Mesodermal cell (in vitro differentiated cells): Measurements from ENCODE around the gene WFIKKN1. TPM values are rescaled to one million over a fixed set of nuclear protein-coding genes. Genes with fewer than 3 reads are reported as not detected.
A peak's percentile ranks its signal among the peaks of the same experiment; 100 is the strongest.

Experiments
- H3K27ac ChIP-seq: 2 replicates; pipeline ENCODE4 v1.7.0; 2013; ENCODE audit warnings: mild to moderate bottlenecking, low read depth, low read length, moderate library complexity; ENCODE audit not compliant: severe bottlenecking
- H3K36me3 ChIP-seq: 2 replicates; pipeline ENCODE4 v1.7.1; 2013; ENCODE audit warnings: mild to moderate bottlenecking, low read length, moderate library complexity; ENCODE audit not compliant: control insufficient read depth, insufficient read depth
- H3K4me1 ChIP-seq: one replicate; pipeline ENCODE4 v1.7.1; 2013; ENCODE audit warnings: mild to moderate bottlenecking, low read length; ENCODE audit not compliant: insufficient read depth, control insufficient read depth, poor library complexity, severe bottlenecking
- H3K4me3 ChIP-seq: 2 replicates; pipeline ENCODE4 v1.7.0; 2013; ENCODE audit warnings: low read length, control low read depth, mild to moderate bottlenecking; ENCODE audit not compliant: insufficient read depth, poor library complexity, severe bottlenecking; ENCODE audit errors: extremely low read depth
- H3K9me3 ChIP-seq: 2 replicates; pipeline ENCODE4 v1.7.1; 2013; ENCODE audit warnings: mild to moderate bottlenecking, low read length, moderate library complexity; ENCODE audit not compliant: control insufficient read depth
- WGBS, 2 experiments: methylation state at CpG; one replicate each; pipeline ENCODE4 v1.1.5; 2013; ENCODE audit warnings: missing lambda C conversion rate in 2 of 2; ENCODE audit not compliant: insufficient coverage in 2 of 2; 5-methylcytosine and 5-hydroxymethylcytosine counted together
- polyA plus RNA-seq, 2 experiments: library from polyadenylated mRNA; stranded (reverse); fragments of 50-300 nt; gene quantifications; one replicate each; pipeline ENCODE4 v1.2.3, GENCODE V29; 2013

WFIKKN1 gene, protein sequence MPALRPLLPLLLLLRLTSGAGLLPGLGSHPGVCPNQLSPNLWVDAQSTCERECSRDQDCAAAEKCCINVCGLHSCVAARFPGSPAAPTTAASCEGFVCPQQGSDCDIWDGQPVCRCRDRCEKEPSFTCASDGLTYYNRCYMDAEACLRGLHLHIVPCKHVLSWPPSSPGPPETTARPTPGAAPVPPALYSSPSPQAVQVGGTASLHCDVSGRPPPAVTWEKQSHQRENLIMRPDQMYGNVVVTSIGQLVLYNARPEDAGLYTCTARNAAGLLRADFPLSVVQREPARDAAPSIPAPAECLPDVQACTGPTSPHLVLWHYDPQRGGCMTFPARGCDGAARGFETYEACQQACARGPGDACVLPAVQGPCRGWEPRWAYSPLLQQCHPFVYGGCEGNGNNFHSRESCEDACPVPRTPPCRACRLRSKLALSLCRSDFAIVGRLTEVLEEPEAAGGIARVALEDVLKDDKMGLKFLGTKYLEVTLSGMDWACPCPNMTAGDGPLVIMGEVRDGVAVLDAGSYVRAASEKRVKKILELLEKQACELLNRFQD
- polyA plus RNA-seq (2013, experiment 1 of 2): 30.4 TPM
- polyA plus RNA-seq (2013, experiment 2 of 2): 30.3 TPM

- Histone ChIP-seq H3K9me3 (no peaks in the 10 kb centered on the region), H3K4me1 (peaks cover 43% of the 10 kb centered on the region), H3K4me3 (peak within 1 kb of the TSS; percentile 44), H3K36me3 (peaks cover 44% of the 10 kb centered on the region), H3K27ac (peak within 1 kb of the TSS; percentile 94)
- 9% methylated on average over 17 to 18 of the region's 23 CpGs for WGBS, 2 experiments
Measured at GRCh38 chr16:630815-631405, at the start of gene WFIKKN1. Gene WFIKKN1, plus strand, starts transcription at chr16:630985. Its CDS starts 269 bp downstream, at chr16:631254.

- 95 to 96% methylated on average over 2 to 12 of the region's 18 CpGs for WGBS, 2 experiments
Measured at GRCh38 chr16:582218-582613, 48.6 kb upstream of the WFIKKN1 start.

DNA sequence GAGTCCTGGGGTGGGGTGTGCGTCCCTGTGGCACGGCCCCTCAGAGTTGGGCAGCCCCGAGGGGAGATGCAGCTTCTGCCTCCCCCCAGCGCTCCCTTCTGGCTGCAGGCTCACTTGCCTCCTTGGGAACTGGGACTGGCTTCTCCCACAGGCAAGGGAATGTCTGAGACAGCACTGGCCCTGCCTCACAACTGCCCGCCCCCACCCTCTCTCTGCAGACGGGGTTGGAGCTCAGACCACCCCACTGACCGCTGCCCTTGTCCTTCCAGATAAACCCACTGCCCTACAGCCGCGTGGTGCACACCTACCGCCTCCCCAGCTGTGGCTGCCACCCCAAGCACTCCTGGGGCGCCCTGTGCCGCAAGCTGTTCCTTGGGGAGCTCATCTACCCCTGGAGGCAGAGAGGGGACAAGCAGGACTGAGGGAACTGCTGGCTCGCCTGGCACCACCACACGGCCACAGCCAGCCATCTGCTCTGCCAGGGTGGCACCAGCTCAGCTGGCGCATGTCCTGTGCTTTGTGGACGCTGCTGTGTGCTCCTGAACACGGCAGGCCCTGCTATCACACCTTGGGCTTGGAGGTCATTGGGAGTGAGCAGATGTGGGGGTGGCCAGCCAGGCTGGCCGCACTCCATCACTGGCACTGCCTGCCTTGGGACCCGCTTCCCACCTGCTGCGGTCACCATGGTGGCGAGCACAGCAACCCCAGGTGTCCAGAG lies 48.0 kb upstream of the WFIKKN1 start:
- H3K36me3 ChIP-seq: peaks cover 7% of the 10 kb centered on the region
- no peak overlapping the region for H3K4me3 ChIP-seq
- H3K27ac ChIP-seq: no peak overlapping the region
- H3K4me1 ChIP-seq: peaks cover 2% of the 10 kb centered on the region
- WGBS, 2 experiments: 86 to 90% methylated on average over 14 to 21 of the region's 21 CpGs
- H3K9me3 ChIP-seq: no peaks in the 10 kb centered on the region

More at GRCh38 chr16:582218-582613, 48.6 kb upstream of the WFIKKN1 start:
- no peak overlapping the region for H3K4me3 ChIP-seq
- H3K27ac ChIP-seq: no peak overlapping the region
- H3K36me3 ChIP-seq: peaks cover 7% of the 10 kb centered on the region
- H3K9me3 ChIP-seq: no peaks in the 10 kb centered on the region
- H3K4me1 ChIP-seq: no peaks in the 10 kb centered on the region

DNA sequence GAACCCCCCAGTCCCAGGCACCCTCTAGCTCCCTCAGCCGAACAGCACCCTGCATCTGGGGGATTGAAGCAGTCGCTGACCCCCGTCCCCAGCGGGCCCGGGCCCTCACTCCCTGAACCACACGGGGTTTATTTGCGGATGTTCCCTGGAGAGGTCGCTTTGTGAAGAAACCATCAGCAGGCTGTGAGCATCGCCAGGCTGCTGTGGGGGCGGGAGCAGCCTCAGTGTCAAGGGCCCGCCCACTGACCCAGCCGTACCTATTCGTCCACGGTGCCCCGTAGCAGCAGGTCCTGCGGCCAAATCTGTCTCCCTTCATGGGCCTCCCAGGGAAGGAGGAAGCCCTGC lies 47.3 kb upstream of the WFIKKN1 start:
- Histone ChIP-seq H3K4me3 (no peak overlapping the region), H3K4me1 (peaks cover 8% of the 10 kb centered on the region), H3K36me3 (peaks cover 7% of the 10 kb centered on the region), H3K9me3 (no peaks in the 10 kb centered on the region), H3K27ac (no peak overlapping the region)
- WGBS, 2 experiments: 32 to 33% methylated on average over 15 to 16 of the region's 16 CpGs

DNA sequence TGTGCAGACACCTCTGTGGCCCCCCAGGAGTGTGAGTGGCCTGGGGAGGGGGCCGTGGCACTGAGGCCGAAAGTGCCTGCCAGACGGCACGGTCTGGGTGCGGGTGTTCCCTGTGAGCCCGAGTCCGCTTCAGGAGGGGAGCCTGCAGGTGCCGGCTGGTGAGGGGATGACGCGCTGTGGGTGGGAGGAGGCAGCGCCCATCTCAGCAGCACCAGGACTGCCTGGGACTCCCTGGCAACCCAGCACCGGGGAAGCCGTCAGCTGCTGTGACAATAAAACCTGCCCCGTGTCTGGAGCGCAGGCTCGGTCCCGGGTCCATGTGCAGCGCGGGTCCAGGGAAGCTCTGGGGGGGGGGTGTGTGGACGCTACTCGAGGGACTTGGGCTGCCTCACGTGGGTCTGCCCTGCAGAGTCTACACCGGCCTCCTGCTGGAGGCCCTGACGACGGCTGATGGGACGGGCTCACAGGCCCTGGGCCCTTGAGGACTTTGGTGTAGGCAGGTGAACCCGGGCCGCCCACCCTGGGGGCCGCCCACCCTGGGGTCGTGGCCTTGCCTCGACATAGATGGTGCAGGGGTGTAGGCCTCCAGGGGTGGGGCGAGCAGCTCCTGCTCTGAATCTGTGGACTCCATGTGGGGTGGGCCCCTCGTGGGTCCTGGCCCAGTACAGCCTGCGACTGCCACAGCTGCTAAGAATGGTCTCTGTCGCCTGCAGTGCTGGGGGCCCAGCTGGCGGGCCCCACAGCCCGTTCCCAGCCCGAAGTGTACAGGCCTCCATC lies 46.8 kb upstream of the WFIKKN1 start:
- no peak overlapping the region for H3K27ac ChIP-seq
- peaks cover 7% of the 10 kb centered on the region for H3K36me3 ChIP-seq
- peaks cover 8% of the 10 kb centered on the region for H3K4me1 ChIP-seq
- 67 to 69% methylated on average over 22 to 27 of the region's 38 CpGs for WGBS, 2 experiments
- H3K4me3 ChIP-seq: no peak overlapping the region
- no peaks in the 10 kb centered on the region for H3K9me3 ChIP-seq

- H3K4me3 ChIP-seq: no peak overlapping the region
- no peaks in the 10 kb centered on the region for H3K9me3 ChIP-seq
- peaks cover 3% of the 10 kb centered on the region for H3K36me3 ChIP-seq
- peaks cover 8% of the 10 kb centered on the region for H3K4me1 ChIP-seq
- no peak overlapping the region for H3K27ac ChIP-seq
- WGBS, 2 experiments: 48 to 49% methylated on average over 9 to 10 of the region's 10 CpGs
Measured at GRCh38 chr16:585351-585750, 45.4 kb upstream of the WFIKKN1 start.

- H3K4me3 ChIP-seq: no peak overlapping the region
Measured at GRCh38 chr16:586047-586644, 44.6 kb upstream of the WFIKKN1 start.

GRCh38 chr16:586645-587590 lies 43.9 kb upstream of the WFIKKN1 start:
- Histone ChIP-seq H3K36me3 (no peaks in the 10 kb centered on the region), H3K4me3 (no peak overlapping the region), H3K4me1 (peaks cover 11% of the 10 kb centered on the region), H3K27ac (no peak overlapping the region), H3K9me3 (no peaks in the 10 kb centered on the region)
- WGBS, 2 experiments: 90 to 96% methylated on average over 10 to 14 of the region's 14 CpGs

More at GRCh38 chr16:586047-586644, 44.6 kb upstream of the WFIKKN1 start:
- Histone ChIP-seq H3K27ac (no peak overlapping the region), H3K9me3 (no peaks in the 10 kb centered on the region), H3K36me3 (no peaks in the 10 kb centered on the region), H3K4me1 (peaks cover 10% of the 10 kb centered on the region)
- 73% methylated on average over 15 to 16 of the region's 16 CpGs for WGBS, 2 experiments

DNA sequence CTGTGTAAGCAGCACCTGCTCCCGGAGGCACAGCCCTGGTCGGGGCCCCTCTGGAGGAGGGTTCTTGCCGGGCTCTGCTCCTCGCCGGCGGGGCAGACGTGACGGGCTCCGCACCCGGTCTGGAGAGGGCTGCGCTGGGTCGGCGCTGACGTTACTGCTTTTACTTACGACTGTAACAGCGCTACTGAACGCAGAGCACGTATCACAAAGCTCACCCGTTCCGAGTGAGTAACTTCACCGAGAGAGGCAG lies 42.2 kb upstream of the WFIKKN1 start:
- Histone ChIP-seq H3K36me3 (peaks cover 2% of the 10 kb centered on the region), H3K4me3 (peak overlapping the region; percentile 59), H3K4me1 (peaks cover 11% of the 10 kb centered on the region), H3K9me3 (no peaks in the 10 kb centered on the region), H3K27ac (peak overlapping the region; percentile 96)
- WGBS, 2 experiments: 0 to 2% methylated on average over 21 of the region's 21 CpGs
